ENCODE results near the gene PCYOX1L. TPM values are rescaled to one million over a fixed set of nuclear protein-coding genes. Genes with fewer than 3 reads are reported as not detected.
A peak's percentile ranks its signal among the peaks of the same experiment; 100 is the strongest.

The PCYOX1L gene
- total and polyA plus RNA-seq, 9 of the 15 experiments (the other 6 are each of a cell fraction or from before 2014, with no cell fraction given) = 2.3 to 17.9 (median 6.0) TPM

DNA sequence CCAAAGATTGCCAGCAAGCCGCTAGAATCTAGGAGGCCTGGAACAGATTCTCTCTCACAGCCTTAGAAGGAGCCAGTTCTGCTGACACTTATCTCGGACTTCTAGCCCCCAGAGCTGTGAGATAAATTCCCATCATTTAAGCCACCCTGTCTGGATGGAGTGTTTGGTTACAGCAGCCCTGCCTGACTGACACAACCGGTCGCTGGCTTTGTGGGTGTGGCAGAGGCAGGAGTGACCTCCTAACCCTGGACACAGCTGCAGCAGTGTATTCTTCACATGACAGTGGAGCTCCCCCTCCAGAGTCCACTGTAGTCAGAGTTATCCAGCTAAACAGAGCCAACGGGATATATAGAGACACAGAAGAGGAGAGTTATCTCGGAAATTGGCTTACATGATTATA is 42.5 kb downstream of the PCYOX1L start (continued):
- TF ChIP-seq CXXC5 (CRISPR knock-in tag; IDR thresholded peaks at IDR 0.05) (no peak), SMC3 (conservative IDR thresholded peaks at IDR 0.05; ENCODE audit: insufficient read depth, low read depth, low read length) (no peak), MLX (CRISPR knock-in tag; conservative IDR thresholded peaks at IDR 0.05) (no peak), ARID1B (IDR thresholded peaks at IDR 0.05) (peak; percentile 43; the same call in 1 of the 2 replicates), MTA2 (IDR thresholded peaks at IDR 0.05; ENCODE audit: low read depth) (0 out of 2 replicates have a peak, but pooled peaks have one; percentile 23), ZNF551 (CRISPR knock-in tag; IDR thresholded peaks at IDR 0.05) (no peak), CBFA2T2 (conservative IDR thresholded peaks at IDR 0.05) (peak; percentile 68), TARDBP (IDR thresholded peaks at IDR 0.05) (no peak), ZNF778 (CRISPR knock-in tag; IDR thresholded peaks at IDR 0.05) (no peak), HDAC1 (IDR thresholded peaks at IDR 0.05) (peak in 1 of 2 experiments; percentile 23; a peak in 1 of 4 replicates), NR2C1 (IDR thresholded peaks at IDR 0.05) (peak; percentile 54; the same call in 1 of the 2 replicates), NR2C1 (tag; IDR thresholded peaks at IDR 0.05) (peak; percentile 38; the same call in 1 of the 2 replicates), ZNF79 (CRISPR knock-in tag; IDR thresholded peaks at IDR 0.05; ENCODE audit: low read depth) (no peak), TCF3 (CRISPR knock-in tag; IDR thresholded peaks at IDR 0.05) (peak; percentile 59), NR2C2 (CRISPR knock-in tag; IDR thresholded peaks at IDR 0.05) (no peak), NR2C2 (tag; IDR thresholded peaks at IDR 0.05) (peak; percentile 86), TFAP4 (CRISPR knock-in tag; IDR thresholded peaks at IDR 0.05; ENCODE audit: borderline replicate concordance) (peak; percentile 93), SETDB1 (IDR thresholded peaks at IDR 0.05; ENCODE audit: low read length) (no peak), ZNF23 (CRISPR knock-in tag; IDR thresholded peaks at IDR 0.05) (no peak), KDM1A (IDR thresholded peaks at IDR 0.05) (peak; percentile 11 to 31; a peak in 1 of 4 replicates), POLR3A (IDR thresholded peaks at IDR 0.05; ENCODE audit: borderline replicate concordance, extremely low read depth, insufficient read depth, insufficient read length) (no peak), ZKSCAN3 (CRISPR knock-in tag; IDR thresholded peaks at IDR 0.05) (no peak), CTBP1 (IDR thresholded peaks at IDR 0.05; ENCODE audit: borderline replicate concordance) (peak; percentile 66; the same call in 1 of the 2 replicates)
- TF ChIP-seq, protein P1, sequence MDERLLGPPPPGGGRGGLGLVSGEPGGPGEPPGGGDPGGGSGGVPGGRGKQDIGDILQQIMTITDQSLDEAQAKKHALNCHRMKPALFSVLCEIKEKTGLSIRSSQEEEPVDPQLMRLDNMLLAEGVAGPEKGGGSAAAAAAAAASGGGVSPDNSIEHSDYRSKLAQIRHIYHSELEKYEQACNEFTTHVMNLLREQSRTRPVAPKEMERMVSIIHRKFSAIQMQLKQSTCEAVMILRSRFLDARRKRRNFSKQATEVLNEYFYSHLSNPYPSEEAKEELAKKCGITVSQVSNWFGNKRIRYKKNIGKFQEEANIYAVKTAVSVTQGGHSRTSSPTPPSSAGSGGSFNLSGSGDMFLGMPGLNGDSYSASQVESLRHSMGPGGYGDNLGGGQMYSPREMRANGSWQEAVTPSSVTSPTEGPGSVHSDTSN (CRISPR knock-in tag; IDR thresholded peaks at IDR 0.05; ENCODE audit: low read depth) = no peak
- TF ChIP-seq, protein P1 (tag; conservative IDR thresholded peaks at IDR 0.05; ENCODE audit: low read depth) = peak; percentile 34

Data from K562 (cell line).